Measurements from ENCODE around the gene ZCCHC9.

The ZCCHC9 gene

DNA sequence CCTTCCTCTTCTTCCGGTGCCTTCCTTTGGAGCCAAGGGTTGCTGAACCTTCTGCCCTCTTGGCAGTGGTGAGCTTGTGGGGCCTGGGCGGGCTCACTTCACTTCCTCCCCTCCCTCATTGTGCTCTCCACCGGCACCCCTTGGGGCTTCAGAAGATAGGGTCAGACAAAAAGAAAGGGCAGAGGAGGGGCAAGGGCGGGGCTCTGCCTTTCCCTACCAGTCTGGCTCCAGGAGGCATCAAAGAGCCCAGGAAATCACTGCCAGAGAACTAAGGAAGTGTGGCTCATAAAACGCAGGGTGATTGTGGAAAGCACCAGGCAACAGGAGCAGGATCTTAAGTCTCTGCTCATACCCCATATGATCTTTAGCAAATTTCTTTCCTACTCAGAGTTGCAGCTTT is 57.7 kb downstream of the ZCCHC9 start:
- DNase-seq (ENCODE audit: low spot score): no peak
- TF ChIP-seq, protein P1, sequence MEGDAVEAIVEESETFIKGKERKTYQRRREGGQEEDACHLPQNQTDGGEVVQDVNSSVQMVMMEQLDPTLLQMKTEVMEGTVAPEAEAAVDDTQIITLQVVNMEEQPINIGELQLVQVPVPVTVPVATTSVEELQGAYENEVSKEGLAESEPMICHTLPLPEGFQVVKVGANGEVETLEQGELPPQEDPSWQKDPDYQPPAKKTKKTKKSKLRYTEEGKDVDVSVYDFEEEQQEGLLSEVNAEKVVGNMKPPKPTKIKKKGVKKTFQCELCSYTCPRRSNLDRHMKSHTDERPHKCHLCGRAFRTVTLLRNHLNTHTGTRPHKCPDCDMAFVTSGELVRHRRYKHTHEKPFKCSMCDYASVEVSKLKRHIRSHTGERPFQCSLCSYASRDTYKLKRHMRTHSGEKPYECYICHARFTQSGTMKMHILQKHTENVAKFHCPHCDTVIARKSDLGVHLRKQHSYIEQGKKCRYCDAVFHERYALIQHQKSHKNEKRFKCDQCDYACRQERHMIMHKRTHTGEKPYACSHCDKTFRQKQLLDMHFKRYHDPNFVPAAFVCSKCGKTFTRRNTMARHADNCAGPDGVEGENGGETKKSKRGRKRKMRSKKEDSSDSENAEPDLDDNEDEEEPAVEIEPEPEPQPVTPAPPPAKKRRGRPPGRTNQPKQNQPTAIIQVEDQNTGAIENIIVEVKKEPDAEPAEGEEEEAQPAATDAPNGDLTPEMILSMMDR (IDR thresholded peaks at IDR 0.05; ENCODE audit: extremely low read depth, missing control alignments): no peak

DNA sequence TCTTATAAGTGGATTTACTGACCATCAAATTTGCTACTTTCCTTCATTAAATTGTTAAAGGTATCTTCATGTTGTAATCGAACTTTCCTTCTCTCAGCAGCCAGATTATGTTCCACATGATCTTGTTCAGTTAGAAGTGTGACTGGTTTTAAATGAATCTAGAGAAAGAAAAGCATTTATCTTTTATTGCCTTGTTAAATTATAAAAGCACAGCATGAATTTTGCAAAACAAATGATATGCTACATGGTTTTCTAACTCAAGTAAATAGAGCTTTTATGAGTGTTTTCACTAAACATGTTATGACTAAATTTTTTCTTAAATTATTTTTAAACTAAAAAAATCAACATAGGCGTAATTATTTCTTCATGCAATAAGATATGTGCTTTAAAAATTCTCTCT is 58.5 kb downstream of the ZCCHC9 start:
- TF ChIP-seq, protein P1 (IDR thresholded peaks at IDR 0.05; ENCODE audit: extremely low read depth, missing control alignments): no peak
- DNase-seq (ENCODE audit: low spot score): no peak

DNA sequence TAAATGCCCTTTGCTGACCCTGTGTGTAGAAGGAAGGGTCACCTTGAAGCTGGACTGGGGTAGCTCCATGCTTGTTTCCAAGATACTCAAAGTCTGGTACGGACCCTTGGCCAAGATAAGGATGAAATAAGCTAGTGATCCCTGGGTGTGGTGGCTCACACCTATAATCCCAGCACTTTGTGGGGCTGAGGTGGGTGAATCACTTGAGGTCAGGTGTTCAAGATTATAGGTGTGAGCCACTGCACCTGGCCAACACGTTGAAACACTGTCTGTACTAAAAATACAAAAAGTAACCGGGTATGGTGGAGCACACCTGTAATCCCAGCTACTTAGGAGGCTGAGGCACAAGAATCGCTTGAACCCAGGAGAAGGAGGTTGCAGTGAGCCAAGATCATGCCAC is 59.3 kb downstream of the ZCCHC9 start:
- TF ChIP-seq, protein P1 (IDR thresholded peaks at IDR 0.05; ENCODE audit: extremely low read depth, missing control alignments): no peak
- no peak for DNase-seq (ENCODE audit: low spot score)

DNA sequence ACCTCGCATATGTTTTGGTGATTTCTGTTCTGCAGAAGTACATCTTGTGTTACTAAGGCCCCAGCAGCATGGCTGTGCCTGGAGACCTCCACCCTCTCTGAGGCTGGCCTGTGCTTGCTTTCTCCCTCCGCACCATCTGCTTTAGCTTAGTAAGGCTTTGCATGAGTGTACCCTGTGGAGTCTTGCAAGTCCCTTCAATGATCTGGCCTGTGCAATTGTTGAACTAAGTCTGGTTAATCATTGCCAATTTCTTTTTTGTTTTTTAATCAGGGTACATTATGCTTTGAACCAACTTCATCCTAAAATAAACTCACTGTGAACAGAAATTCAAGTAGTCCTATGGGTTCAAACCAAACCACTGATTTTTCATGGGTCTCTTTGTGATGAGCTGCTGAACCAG is 60.2 kb downstream of the ZCCHC9 start:
- TF ChIP-seq, protein P1 (IDR thresholded peaks at IDR 0.05; ENCODE audit: extremely low read depth, missing control alignments): no peak

More for the DNA sequence above, 60.2 kb downstream of the ZCCHC9 start:
- no peak for DNase-seq (ENCODE audit: low spot score)
